Posterior cingulate gyrus (tissue), 11 donors: ENCODE measurements around the gene ENTPD6.
"Not testable (repeated sequence)": the region's sequence is repeated elsewhere in the genome, so short reads cannot be mapped to it uniquely, and the experiment has no call there.

Experiments
- DNase-seq, 10 donors: peaks; one replicate each; pipeline versions ENCODE4 v3.0.0 to v3.0.0-alpha.2; 2020 to 2021; ENCODE audit warnings: mixed read lengths in 3 of 10
- intact Hi-C: fragments of 100-400 bp; cut with DNase I; formaldehyde crosslinking; loops from one replicate; pipeline ENCODE4 v1.15.1; 2023

Gene ENTPD6

DNA sequence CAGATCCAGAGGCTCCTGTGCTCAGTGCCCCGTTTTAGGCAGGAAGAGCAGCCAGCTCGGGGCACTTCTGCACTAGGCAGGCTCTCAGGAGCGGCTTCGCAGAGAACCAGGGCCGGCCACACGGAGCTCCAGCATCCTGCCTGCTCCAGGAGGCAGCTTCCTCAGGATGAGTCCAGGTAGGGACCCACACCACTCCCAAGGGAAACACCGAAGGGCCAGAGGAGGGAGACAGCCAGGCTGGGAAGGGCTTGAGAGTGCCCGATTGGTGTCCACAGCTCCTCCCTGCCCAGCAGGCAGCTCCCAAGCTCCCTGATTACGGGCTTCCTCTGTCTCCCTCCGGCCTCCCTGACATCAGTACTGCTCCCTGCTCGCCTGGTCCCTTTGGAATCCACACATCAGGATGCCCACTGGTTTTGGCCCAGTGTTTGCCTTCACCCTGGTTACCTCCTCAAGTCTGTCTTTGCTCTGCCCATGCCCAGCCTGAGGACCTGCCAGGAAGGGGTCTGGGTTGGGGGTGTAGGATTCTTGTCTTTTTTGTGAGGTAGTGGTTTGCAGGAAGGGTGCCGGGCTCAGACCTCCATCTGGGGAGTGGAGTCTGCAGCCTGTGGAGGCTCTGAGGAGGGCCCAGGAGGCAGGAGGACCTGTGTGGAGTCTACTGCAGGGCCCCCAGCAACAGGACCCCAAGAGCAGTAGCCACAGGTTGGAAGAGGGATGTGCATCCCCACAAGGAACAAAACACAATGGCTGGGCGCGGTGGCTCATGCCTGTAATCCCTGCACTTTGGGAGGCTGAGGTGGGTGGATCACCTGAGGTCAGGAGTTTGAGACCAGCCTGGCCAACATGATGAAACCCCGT is 41.2 kb downstream of the ENTPD6 start:
- intact Hi-C loops, result loop anchor here (10.0 kb wide), 1 partner anchor 58 kb away; no protein-coding TSS in a partner anchor
- DNase-seq, result peak in 2 of 10 donors; percentile 37 to 69

GRCh38 chr20:25237610-25238318 is 42.3 kb downstream of the ENTPD6 start:
- intact Hi-C loops, result loop anchor here (10.0 kb wide), 1 partner anchor 57 kb away; no protein-coding TSS in a partner anchor

GRCh38 chr20:25238319-25239037 is 43.0 kb downstream of the ENTPD6 start:
- no peak for DNase-seq
- intact Hi-C loops, result loop anchor here (10.0 kb wide), 1 partner anchor 56 kb away; no protein-coding TSS in a partner anchor

More at GRCh38 chr20:25237610-25238318, 42.3 kb downstream of the ENTPD6 start:
- peak in 4 of 10 donors; percentile 25 to 79 (median 42) for DNase-seq

DNA sequence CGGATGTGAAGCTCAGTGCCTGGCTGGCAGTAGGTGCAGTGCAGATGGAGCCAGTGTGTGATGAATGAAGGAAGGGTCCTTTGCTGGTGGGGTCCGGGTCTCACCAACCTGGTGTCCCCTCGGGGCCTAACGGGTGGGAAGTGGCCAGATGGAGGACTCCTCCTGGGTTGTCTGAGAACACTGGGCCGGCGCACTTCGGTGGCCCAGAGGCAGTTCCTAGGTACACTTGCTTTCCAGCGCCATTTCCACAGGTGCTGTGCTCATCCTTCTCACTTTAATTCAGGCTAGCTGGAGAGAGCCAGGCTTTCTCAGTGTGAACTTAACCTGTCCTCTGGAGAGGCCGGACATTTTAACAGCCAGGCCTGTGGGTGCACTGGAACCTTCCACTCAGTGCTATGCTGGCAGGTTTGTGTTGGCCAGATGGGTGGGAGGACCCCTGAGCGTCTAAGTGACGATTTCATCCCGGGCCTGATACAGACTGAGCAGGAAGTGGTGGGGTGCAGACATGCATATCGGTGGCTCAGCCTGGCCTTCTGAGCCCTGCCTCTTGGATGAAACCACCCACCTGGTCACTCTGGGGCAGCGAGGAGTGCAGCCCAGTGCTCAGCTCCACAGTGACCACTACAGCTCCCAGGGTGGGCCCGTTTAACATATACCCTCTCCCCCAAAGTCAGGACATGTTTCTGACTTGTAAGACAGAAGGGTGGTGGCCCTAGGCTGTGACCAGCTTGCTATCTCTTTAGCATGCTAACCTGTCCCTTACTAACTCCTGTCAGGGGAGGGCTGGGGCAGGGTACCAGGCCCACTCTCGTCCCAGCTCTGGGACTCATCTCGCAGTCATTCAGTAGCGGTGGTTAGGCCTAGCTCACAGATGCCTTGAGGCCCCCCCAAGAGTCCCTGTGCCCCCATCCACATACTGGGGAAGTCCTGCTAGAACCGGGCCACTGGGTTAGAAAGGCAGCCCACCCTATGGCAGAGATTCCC is 44.2 kb downstream of the ENTPD6 start:
- DNase-seq, result peak in 1 of 10 donors; percentile 43
- intact Hi-C loops, result loop anchor here (10.0 kb wide), 1 partner anchor 55 kb away; no protein-coding TSS in a partner anchor

DNA sequence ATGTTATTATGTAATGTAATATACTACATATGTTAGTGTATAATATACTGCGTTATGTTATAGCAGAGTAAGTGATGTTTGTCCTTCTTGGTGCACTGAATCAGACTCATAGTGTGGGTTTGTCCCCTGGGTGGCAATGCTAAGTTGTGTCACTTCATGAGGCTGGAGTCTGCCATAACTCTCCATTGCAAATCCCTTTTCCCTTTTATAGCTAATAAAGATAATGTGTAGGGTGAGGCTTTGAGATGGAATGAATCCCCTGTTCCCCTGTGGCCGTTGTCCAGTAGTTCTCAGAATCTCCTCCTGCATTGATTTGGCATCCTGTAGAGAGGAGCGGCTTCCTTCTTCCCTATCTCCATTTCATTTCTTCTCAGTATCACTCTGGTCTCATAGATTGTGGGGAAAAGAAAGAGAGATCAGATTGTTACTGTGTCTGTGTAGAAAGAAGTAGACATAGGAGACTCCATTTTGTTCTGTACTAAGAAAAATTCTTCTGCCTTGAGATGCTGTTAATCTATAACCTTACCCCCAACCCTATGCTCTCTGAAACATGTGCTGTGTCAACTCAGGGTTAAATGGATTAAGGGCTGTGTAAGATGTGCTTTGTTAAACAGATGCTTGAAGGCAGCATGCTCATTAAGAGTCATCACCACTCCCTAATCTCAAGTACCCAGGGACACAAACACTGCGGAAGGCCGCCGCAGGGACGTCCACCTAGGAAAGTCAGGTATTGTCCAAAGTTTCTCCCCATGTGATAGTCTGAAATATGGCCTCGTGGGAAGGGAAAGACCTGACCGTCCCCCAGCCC is 45.5 kb downstream of the ENTPD6 start:
- intact Hi-C loops, DNase-seq: not testable (repeated sequence)

- intact Hi-C loops, DNase-seq: not testable (repeated sequence)
Measured at GRCh38 chr20:25241659-25241955, 46.1 kb downstream of the ENTPD6 start.

DNA sequence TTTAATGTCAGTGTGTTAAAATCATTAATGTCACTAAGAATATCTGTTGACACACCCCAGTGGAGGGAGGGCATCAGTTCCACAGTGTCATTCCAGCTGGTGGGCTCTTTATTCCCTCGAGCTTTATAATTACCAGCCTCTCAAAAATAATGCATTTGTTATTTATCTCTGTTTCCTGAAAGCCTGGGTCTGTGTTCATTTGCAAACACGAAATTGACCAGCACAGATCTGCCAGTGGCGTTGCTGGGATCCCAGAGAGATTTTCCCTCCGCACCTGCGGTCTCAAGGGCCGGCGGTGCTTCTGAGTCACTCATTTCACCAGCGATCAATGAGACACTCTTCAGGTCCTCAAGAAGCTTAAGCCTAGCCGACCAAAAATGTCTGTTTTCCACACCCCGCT is 46.7 kb downstream of the ENTPD6 start:
- intact Hi-C loops, result no loop called here
- no peak for DNase-seq

GRCh38 chr20:25243416-25243979 is 48.0 kb downstream of the ENTPD6 start:
- intact Hi-C loops, result no loop called here
- no peak for DNase-seq

DNA sequence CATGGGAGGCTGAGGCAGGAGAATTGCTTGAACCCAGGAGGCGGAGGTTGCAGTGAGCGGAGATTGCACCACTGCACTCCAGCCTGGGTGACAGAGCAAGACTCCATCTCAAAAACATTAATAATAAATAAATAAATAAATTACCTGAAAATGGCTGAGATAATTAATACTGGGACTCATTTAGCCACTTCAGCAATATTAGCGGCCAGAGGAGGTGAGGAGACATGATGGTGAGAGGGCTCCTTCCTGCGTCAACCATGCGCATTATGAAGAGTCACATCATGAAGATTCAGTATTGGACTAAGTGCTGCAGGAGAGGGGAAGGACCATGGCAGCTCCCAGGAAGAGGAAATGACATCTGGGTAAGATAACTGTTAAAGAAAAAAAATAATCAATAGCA is 49.5 kb downstream of the ENTPD6 start:
- no peak for DNase-seq
- intact Hi-C loops, result loop anchor here (5.0 kb wide), 1 partner anchor 152 kb away; no protein-coding TSS in a partner anchor

- intact Hi-C loops, result loop anchor here (5.0 kb wide), 1 partner anchor 152 kb away; no protein-coding TSS in a partner anchor
- DNase-seq, result no peak
Measured at GRCh38 chr20:25245461-25245860, 49.9 kb downstream of the ENTPD6 start.

DNA sequence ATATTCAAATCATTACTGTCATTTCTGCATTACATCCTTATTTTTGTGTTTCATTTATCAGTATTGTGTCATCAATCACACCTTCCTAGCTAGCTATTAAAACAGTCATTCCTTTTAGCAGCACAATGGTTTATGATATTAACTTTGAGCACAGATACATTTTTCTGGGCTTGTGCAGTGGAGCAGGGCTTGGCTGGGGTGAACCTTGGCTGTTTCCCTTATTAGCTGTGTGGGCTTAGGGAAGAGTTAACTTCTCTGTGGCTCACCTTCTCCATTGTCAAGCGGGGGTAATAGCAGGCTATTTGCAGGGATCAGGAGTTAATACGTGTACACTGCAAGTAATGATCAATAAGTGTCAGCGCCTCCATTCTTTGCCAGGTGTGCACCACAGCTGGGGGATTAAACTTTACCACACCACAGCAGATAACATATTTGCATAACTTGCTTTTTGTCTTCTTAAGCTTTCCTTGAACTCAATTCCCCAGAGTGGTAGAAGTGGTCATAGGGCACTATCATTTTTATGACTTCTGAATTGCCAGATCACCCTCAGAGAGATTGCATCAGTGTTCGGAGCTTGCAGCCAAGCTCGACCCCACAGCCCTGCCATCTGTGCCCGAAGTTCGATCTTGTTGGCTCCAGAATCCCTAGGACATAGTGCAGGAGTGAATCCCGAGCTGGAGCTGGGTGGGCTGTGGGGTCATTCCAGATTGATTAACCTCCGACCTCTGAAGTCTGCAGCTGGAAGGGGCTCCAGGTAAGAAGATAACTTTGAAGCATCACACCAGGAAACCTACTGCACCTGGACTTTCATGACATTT is 50.9 kb downstream of the ENTPD6 start:
- DNase-seq, result peak in 1 of 10 donors; percentile 36
- intact Hi-C loops, result loop anchor here (5.0 kb wide), 1 partner anchor 151 kb away; no protein-coding TSS in a partner anchor

- intact Hi-C loops, result loop anchor here (5.0 kb wide), 1 partner anchor 150 kb away; no protein-coding TSS in a partner anchor
- peak in 9 of 10 donors; percentile 53 to 95 (median 67) for DNase-seq
Measured at GRCh38 chr20:25247000-25247517, 51.5 kb downstream of the ENTPD6 start.

- intact Hi-C loops, result loop anchor here (5.0 kb wide), 1 partner anchor 150 kb away; no protein-coding TSS in a partner anchor
- peak in 2 of 10 donors; percentile 31 to 91 for DNase-seq
Measured at GRCh38 chr20:25247518-25247955, 52.0 kb downstream of the ENTPD6 start.

DNA sequence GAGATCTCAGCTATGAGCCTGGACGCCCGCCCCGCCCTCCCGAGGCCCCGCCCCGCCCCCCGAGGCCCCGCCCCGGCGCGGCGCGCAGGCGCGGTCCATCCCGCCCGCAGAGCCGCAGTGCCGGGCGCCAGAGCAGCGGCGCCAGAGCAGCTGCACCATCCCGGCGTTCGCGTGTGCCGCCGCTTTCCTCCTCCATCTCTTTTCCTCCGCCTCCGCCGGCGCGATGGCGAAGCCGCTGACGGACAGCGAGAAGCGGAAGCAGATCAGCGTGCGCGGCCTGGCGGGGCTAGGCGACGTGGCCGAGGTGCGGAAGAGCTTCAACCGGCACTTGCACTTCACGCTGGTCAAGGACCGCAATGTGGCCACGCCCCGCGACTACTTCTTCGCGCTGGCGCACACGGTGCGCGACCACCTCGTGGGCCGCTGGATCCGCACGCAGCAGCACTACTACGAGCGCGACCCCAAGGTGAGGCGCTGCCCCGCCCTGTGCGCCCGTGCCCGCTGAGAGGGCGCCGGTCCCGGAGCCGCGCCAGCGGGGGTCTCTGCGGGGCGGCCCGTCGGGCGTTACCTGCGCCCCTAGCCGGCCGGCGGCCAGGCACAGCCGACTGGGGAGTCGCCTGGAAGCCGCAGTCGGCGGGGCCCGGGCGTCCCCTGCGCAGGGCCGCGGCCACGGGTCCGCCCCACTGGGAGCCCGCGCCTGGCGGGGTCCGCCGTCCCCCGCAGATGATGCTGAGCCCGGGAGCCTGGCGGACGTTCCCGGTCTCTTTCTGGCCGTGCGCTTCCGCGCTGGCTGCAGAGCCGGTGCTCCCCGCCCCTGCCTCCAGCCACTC is 52.7 kb downstream of the ENTPD6 start, which contains the start of gene PYGB:
Gene PYGB, plus strand, starts transcription at position 130 of the 830 bp plus-strand sequence. Its CDS starts 94 bp downstream, at position 224.
- intact Hi-C loops, result loop anchor here (1.0 to 5.0 kb wide), 2 partner anchors 53 to 149 kb away; partner anchors contain the start of gene ENTPD6

GRCh38 chr20:25248786-25249172 is 53.3 kb downstream of the ENTPD6 start:
- intact Hi-C loops, result loop anchor here (1.0 to 5.0 kb wide), 2 partner anchors 53 to 149 kb away; partner anchors contain the start of gene ENTPD6
- DNase-seq, result peak in 2 of 10 donors; percentile 39 to 90

More for the DNA sequence above, 52.7 kb downstream of the ENTPD6 start, which contains the start of gene PYGB:
- peak; percentile 70 to 97 (median 78) for DNase-seq
